OCI-LY3 (cell line): ENCODE results near the gene HSF5.

Source experiments
- H2AFZ ChIP-seq: fragments of 200-600, 300-600 bp; shearing (Covaris generic); 2 replicates; pipeline ENCODE4 v1.6.0; 2014; ENCODE audit warnings: antibody characterized with exemption, low read depth, low read length
- H3K27ac ChIP-seq: fragments of 200-600, 300-600 bp; sonication (generic); 2 replicates; pipeline ENCODE4 v1.5.1; 2014; ENCODE audit warnings: mild to moderate bottlenecking, low read length, moderate library complexity, mixed read lengths
- H3K27me3 ChIP-seq: fragments of 200-600, 300-600 bp; sonication (generic); 2 replicates; pipeline ENCODE4 v1.6.1; 2014; ENCODE audit warnings: low read depth, low read length, mixed read lengths
- H3K36me3 ChIP-seq: fragments of 200-600, 300-600 bp; sonication (generic); replicated peaks from 2 replicates; pipeline ENCODE3; 2014; ENCODE audit warnings: low read depth, low read length, mixed read lengths
- H3K4me1 ChIP-seq: fragments of 300-600, 200-600 bp; sonication (generic); 2 replicates; pipeline ENCODE4 v1.6.1; 2014; ENCODE audit warnings: low read length, mixed read lengths
- H3K4me2 ChIP-seq: fragments of 200-600, 300-600 bp; sonication (generic); 2 replicates; pipeline ENCODE4 v1.6.1; 2014; ENCODE audit warnings: low read length, mixed read lengths
- H3K4me3 ChIP-seq: fragments of 300-600, 200-600 bp; sonication (generic); 2 replicates; pipeline ENCODE4 v1.5.1; 2014; ENCODE audit warnings: antibody characterized with exemption, mild to moderate bottlenecking, low read length, moderate library complexity
- H3K79me2 ChIP-seq: fragments of 300-600, 200-600 bp; shearing (Covaris generic); 2 replicates; pipeline ENCODE4 v1.6.1; 2014; ENCODE audit warnings: mild to moderate bottlenecking, low read length, mixed read lengths
- H3K9ac ChIP-seq: fragments of 300-600, 200-600 bp; shearing (Covaris generic); 2 replicates; pipeline ENCODE4 v1.6.0; 2014; ENCODE audit warnings: mild to moderate bottlenecking, low read length, moderate library complexity
- H3K9me3 ChIP-seq: fragments of 200-600, 300-600 bp; shearing (Covaris generic); 2 replicates; pipeline ENCODE4 v1.6.1; 2014; ENCODE audit warnings: low read length, mixed read lengths; ENCODE audit not compliant: insufficient read depth
- H4K20me1 ChIP-seq: fragments of 200-600, 300-600 bp; sonication (generic); 2 replicates; pipeline ENCODE4 v1.6.1; 2016; ENCODE audit warnings: low read length, mixed read lengths; ENCODE audit not compliant: insufficient read depth
- EZH2phosphoT487 ChIP-seq: fragments of 200-600 bp; shearing (Covaris generic); IDR thresholded peaks from 2 replicates; pipeline ENCODE4 v1.6.1; 2018; ENCODE audit warnings: antibody characterized with exemption, mixed run types, low read depth
- TF ChIP-seq, protein P1 (sequence below): fragments of 200-600, 300-600 bp; sonication (generic); IDR thresholded peaks from 2 replicates; pipeline ENCODE4 v1.5.1; 2014; ENCODE audit warnings: antibody characterized with exemption, low read length, low read depth

The HSF5 gene

GRCh38 chr17:58396173-58396572 is 92.0 kb downstream of the HSF5 start:
- no peak overlapping the region for H3K4me2 ChIP-seq
- no peak for TF ChIP-seq EZH2phosphoT487
- TF ChIP-seq, protein P1, sequence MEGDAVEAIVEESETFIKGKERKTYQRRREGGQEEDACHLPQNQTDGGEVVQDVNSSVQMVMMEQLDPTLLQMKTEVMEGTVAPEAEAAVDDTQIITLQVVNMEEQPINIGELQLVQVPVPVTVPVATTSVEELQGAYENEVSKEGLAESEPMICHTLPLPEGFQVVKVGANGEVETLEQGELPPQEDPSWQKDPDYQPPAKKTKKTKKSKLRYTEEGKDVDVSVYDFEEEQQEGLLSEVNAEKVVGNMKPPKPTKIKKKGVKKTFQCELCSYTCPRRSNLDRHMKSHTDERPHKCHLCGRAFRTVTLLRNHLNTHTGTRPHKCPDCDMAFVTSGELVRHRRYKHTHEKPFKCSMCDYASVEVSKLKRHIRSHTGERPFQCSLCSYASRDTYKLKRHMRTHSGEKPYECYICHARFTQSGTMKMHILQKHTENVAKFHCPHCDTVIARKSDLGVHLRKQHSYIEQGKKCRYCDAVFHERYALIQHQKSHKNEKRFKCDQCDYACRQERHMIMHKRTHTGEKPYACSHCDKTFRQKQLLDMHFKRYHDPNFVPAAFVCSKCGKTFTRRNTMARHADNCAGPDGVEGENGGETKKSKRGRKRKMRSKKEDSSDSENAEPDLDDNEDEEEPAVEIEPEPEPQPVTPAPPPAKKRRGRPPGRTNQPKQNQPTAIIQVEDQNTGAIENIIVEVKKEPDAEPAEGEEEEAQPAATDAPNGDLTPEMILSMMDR, result no peak
- no peaks in the 10 kb centered on the region for H3K36me3 ChIP-seq
- H3K27ac ChIP-seq, result no peak overlapping the region
- no peaks in the 10 kb centered on the region for H3K4me1 ChIP-seq
- no peaks in the 10 kb centered on the region for H4K20me1 ChIP-seq
- H3K9ac ChIP-seq, result no peak overlapping the region
- H3K79me2 ChIP-seq, result no peaks in the 10 kb centered on the region
- H3K9me3 ChIP-seq, result no peaks in the 10 kb centered on the region
- H2AFZ ChIP-seq, result no peak overlapping the region
- no peak overlapping the region for H3K4me3 ChIP-seq
- peaks cover 42% of the 10 kb centered on the region for H3K27me3 ChIP-seq

GRCh38 chr17:58394534-58395223 is 93.5 kb downstream of the HSF5 start:
- H4K20me1 ChIP-seq, result no peaks in the 10 kb centered on the region
- H3K9me3 ChIP-seq, result no peaks in the 10 kb centered on the region
- H3K36me3 ChIP-seq, result no peaks in the 10 kb centered on the region
- no peak overlapping the region for H3K27ac ChIP-seq
- H3K27me3 ChIP-seq, result peaks cover 37% of the 10 kb centered on the region
- H3K4me1 ChIP-seq, result no peaks in the 10 kb centered on the region
- no peak overlapping the region for H2AFZ ChIP-seq
- H3K4me2 ChIP-seq, result no peak overlapping the region
- no peak overlapping the region for H3K9ac ChIP-seq
- no peak overlapping the region for H3K4me3 ChIP-seq
- TF ChIP-seq, protein P1, result no peak
- TF ChIP-seq EZH2phosphoT487, result no peak
- no peaks in the 10 kb centered on the region for H3K79me2 ChIP-seq

DNA sequence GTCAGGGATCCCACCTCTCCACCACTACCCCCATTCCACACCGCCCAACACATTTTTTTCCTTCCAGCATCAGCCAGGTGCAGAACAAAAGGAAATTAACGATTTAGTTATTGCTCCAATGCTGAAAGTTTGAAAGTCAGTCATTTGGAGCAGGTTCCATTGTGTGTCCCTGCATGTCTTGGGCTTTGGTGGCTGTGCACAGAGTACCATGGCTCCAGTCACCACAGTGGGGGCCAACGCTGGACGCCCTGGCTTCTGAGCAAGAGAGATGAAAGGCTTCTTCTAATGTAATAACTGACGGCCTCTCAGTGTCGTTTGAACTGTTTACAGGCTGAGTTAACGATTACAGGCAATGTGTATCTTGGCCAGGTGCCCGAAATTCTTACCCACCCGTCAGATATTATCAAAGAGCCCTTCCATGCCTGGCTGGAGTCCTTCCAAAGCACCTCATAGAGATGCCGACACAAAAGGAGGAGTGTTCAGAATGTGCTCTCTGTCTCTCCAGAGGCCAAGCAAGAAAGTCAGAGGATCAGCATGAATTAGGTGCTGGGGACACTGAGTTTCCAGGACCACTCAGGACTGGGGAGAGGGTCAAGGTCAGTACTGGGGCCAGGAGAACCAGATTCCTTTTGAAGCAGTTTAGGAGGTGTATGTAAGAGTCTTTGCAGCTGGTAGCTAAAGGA is 96.8 kb downstream of the HSF5 start:
- H2AFZ ChIP-seq, result no peak overlapping the region
- no peaks in the 10 kb centered on the region for H3K9me3 ChIP-seq
- no peaks in the 10 kb centered on the region for H4K20me1 ChIP-seq
- H3K4me3 ChIP-seq, result no peak overlapping the region
- peaks cover 8% of the 10 kb centered on the region; the same call in 1 of the 2 replicates for H3K4me1 ChIP-seq
- no peaks in the 10 kb centered on the region for H3K36me3 ChIP-seq
- TF ChIP-seq EZH2phosphoT487, result no peak
- TF ChIP-seq, protein P1, result no peak
- H3K27me3 ChIP-seq, result peaks cover 30% of the 10 kb centered on the region
- H3K79me2 ChIP-seq, result no peaks in the 10 kb centered on the region
- no peak overlapping the region for H3K27ac ChIP-seq
- no peak overlapping the region for H3K9ac ChIP-seq
- no peak overlapping the region for H3K4me2 ChIP-seq

DNA sequence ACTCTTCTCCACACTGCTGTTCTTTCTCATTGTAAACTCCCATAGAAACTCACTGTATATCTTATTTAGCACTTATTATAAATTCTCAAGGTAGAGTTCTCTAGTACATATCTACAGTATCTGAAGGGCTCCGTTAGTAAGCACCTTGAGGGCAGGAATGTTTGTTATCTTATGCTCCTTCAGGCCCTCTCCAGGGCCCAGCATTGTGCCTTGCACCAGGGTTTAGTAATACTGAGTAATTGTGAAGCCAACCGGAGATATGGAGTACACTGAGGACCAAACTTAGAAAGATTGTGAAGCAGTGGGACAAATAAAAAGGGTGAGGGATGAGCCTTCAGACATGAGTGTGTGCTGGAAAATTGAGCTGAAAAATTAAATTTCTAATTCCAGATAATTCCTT is 97.3 kb downstream of the HSF5 start:
- H3K79me2 ChIP-seq, result no peaks in the 10 kb centered on the region
- no peak overlapping the region for H3K4me3 ChIP-seq
- TF ChIP-seq EZH2phosphoT487, result no peak
- TF ChIP-seq, protein P1, result no peak
- no peaks in the 10 kb centered on the region for H4K20me1 ChIP-seq
- H3K27ac ChIP-seq, result no peak overlapping the region
- H3K27me3 ChIP-seq, result peaks cover 24% of the 10 kb centered on the region
- H3K4me2 ChIP-seq, result no peak overlapping the region
- H3K9me3 ChIP-seq, result no peaks in the 10 kb centered on the region
- H3K36me3 ChIP-seq, result no peaks in the 10 kb centered on the region
- no peak overlapping the region for H3K9ac ChIP-seq
- peaks cover 8% of the 10 kb centered on the region; the same call in 1 of the 2 replicates for H3K4me1 ChIP-seq
- H2AFZ ChIP-seq, result no peak overlapping the region
